ENCODE data around the gene PDXDC1. TPM values are rescaled to one million over a fixed set of nuclear protein-coding genes. Genes with fewer than 3 reads are reported as not detected.
"Not testable (repeated sequence)": the region's sequence is repeated elsewhere in the genome, so short reads cannot be mapped to it uniquely, and the experiment has no call there.

PDXDC1 gene
- total RNA-seq, 2 donors from 2014 or later = 79.1 to 97.4 TPM

DNA sequence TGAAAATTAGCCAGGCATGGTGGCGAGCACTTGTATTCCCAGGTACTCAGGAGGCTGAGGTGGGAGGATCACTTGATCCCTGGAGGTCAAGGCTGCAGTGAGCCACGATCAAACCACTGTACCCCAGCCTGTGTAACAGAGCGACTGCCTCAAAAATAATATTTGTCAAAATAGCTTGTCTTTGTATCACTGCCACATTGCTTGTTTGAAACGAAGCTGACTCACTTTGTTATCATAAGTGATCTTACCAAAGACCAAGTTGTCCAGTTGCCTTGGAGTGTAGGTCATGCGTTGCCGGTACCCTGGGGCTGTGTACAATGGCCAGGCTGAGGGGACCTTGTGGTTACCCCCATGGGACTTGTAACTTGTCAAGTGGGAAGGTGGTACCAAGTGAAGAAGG, 21.9 kb downstream of the PDXDC1 start:
- peaks cover 0 to 16% of the 10 kb centered on the region in 2 donors for H3K4me1 ChIP-seq (ENCODE audit: control insufficient read depth in 1 of 2, low read depth in 2 of 2)
- H3K36me3 ChIP-seq; H3K4me3 ChIP-seq; H3K27me3 ChIP-seq (replicated peaks; ENCODE audit: insufficient read depth); H3K27ac ChIP-seq; H3K9me3 ChIP-seq; DNase-seq (ENCODE audit: low spot score): not testable (repeated sequence)
- ATAC-seq (ENCODE audit: insufficient number of reproducible peaks, low FRiP score, low read depth) = peak; percentile 63

DNA sequence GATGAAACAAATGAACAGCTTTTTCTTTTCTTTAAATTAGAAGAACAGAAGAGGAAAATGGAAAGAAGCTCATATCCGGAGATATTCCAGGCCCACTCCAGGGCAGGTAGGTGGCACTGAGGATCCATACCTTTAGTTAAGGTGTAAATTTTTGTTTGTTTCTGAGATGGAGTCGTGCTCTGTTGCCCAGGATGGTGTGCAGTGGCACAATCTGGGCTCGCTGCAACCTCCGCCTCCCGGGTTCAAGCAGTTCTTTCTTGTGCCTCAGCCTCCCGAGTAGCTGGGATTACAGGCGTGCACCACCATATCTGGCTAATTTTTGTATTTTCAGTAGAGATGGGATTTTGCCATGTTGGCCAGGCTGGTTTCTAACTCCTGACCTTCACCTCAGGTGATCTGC, 23.5 kb downstream of the PDXDC1 start:
- not testable (repeated sequence) for ATAC-seq (ENCODE audit: insufficient number of reproducible peaks, low FRiP score, low read depth); DNase-seq (ENCODE audit: low spot score); H3K4me3 ChIP-seq; H3K27ac ChIP-seq; H3K9me3 ChIP-seq; H3K27me3 ChIP-seq (replicated peaks; ENCODE audit: insufficient read depth); H3K36me3 ChIP-seq
- H3K4me1 ChIP-seq (ENCODE audit: control insufficient read depth in 1 of 2, low read depth in 2 of 2) = peaks cover 0 to 16% of the 10 kb centered on the region in 2 donors

DNA sequence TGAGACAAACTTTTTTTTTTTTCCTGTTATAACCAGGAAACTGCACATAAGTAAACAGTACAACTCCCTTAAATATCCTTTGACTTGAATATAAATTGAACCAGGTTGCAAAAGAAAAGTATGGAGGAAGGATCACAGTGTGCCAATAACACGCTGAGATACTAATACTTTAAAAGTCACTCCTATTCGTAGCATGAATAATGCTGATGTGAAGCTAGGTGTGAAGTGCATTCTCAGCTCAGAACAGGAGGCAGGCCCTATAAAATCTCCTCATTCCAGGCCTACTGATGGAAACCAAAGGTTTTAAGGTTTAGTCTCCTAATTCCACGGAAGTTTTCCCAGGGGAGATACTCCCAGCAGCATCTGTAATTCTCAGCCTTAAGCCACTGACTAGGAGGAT, 25.0 kb downstream of the PDXDC1 start:
- ATAC-seq (ENCODE audit: insufficient number of reproducible peaks, low FRiP score, low read depth); H3K4me3 ChIP-seq; DNase-seq (ENCODE audit: low spot score); H3K27me3 ChIP-seq (replicated peaks; ENCODE audit: insufficient read depth); H3K36me3 ChIP-seq; H3K9me3 ChIP-seq; H3K27ac ChIP-seq: not testable (repeated sequence)
- H3K4me1 ChIP-seq (ENCODE audit: control insufficient read depth in 1 of 2, low read depth in 2 of 2) = peaks cover 0 to 18% of the 10 kb centered on the region in 2 donors

DNA sequence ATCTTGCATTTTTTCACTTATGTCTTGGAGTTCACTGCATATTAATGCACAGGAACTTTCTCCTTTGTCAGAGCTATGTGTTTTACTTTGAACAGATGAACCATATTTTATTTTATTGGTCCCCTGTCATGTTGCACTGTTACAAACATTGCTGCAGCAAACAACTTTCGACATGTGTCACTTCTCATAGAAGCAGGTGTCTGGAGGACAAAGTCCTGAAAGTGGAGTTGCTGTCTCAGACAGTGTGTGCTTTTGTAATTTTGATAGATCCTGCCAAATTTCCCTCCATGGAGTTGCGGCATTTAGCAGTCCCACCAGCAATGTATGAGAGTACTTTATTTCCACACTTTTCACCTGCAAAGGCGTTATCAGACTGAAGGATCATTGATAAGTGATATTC, 27.6 kb downstream of the PDXDC1 start:
- not testable (repeated sequence) for H3K9me3 ChIP-seq; H3K27ac ChIP-seq; ATAC-seq (ENCODE audit: insufficient number of reproducible peaks, low FRiP score, low read depth); H3K27me3 ChIP-seq (replicated peaks; ENCODE audit: insufficient read depth); DNase-seq (ENCODE audit: low spot score); H3K4me3 ChIP-seq
- peaks cover 4 to 12% of the 10 kb centered on the region in 2 donors for H3K4me1 ChIP-seq (ENCODE audit: control insufficient read depth in 1 of 2, low read depth in 2 of 2)
- peaks cover 12% of the 10 kb centered on the region for H3K36me3 ChIP-seq

DNA sequence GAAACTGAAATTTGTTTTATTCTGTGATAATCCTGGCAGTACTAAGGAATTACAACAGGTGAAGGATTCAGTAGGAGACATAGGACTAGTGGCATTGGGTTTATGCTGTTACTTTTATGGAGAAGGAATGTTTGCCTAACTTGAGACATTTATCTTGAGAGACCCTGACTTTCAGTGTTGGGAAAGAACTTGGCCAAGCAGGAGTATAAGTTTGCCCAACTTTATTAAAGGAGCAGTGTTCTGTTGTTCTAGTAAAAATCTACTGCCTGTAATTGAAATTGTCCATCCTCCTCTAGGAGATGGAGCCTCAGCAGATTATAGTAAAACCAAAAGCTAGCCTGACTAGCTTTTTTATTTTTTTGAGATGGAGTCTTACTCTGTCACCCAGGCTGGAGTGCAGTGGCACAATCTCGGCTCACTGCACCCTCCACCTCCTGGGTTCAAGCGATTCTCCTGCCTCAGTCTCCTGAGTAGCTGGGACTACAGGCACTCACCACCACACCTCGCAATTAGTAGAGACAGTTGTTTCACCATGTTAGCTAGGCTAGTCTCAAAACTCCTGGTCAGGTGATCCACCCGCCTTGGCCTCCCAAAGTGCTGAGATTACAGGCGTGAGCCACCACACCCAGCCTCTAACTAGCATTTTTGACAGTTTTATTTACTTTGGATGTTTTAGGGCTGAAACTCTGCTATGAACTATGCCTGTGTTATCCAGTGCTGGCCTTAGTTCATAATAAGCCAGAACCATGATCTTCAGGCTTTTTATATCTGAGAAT, 30.7 kb downstream of the PDXDC1 start:
- Histone ChIP-seq H3K4me1 (ENCODE audit: control insufficient read depth in 1 of 2, low read depth in 2 of 2) (peaks cover 4 to 12% of the 10 kb centered on the region in 2 donors), H3K36me3 (peaks cover 18% of the 10 kb centered on the region), H3K27ac (peak overlapping the region in 1 of 2 donors; percentile 9)
- DNase-seq (ENCODE audit: low spot score); H3K9me3 ChIP-seq; H3K27me3 ChIP-seq (replicated peaks; ENCODE audit: insufficient read depth); H3K4me3 ChIP-seq: not testable (repeated sequence)
- peak; percentile 73 for ATAC-seq (ENCODE audit: insufficient number of reproducible peaks, low FRiP score, low read depth)

DNA sequence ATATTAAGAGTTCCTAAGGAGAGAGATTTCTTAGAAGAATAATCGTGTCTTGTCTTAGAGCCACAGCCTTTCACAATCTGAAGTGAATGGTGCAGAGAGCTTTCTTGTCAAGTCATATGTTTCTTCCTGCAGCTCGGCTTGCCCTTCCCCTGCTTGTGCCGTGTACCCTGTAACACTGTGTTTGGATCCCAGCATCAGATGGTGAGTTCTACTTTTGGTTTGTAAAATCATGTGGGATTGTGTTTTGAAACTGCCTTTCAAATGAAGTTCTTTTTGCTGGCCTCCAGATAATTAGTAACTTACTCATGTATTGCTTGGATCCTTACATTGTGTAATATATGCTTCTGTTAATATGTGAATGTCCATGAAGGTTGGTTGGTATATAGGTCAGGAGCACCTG, 33.8 kb downstream of the PDXDC1 start:
- not testable (repeated sequence) for H3K27me3 ChIP-seq (replicated peaks; ENCODE audit: insufficient read depth); DNase-seq (ENCODE audit: low spot score); ATAC-seq (ENCODE audit: insufficient number of reproducible peaks, low FRiP score, low read depth); H3K27ac ChIP-seq; H3K9me3 ChIP-seq; H3K4me3 ChIP-seq
- Histone ChIP-seq H3K4me1 (ENCODE audit: control insufficient read depth in 1 of 2, low read depth in 2 of 2) (peaks cover 4 to 15% of the 10 kb centered on the region in 2 donors), H3K36me3 (peaks cover 18% of the 10 kb centered on the region)

DNA sequence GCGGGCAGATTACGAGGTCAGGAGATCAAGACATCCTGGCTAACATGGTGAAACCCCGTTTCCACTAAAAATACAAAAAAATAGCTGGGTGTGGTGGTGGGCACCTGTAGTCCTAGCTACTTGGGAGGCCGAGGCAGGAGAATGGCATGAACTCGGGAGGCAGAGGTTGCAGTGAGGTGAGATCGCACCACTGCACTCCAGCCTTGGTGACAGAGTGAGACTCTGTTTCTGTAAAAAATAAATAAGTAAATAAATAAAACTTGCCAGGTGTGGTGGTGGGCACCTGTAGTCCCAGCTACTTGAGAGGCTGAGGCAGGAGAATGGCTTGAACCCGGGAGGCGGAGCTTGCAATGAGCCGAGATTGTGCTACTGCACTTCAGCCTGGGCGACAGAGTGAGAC, 38.1 kb downstream of the PDXDC1 start:
- not testable (repeated sequence) for H3K27ac ChIP-seq; H3K9me3 ChIP-seq; H3K4me3 ChIP-seq; ATAC-seq (ENCODE audit: insufficient number of reproducible peaks, low FRiP score, low read depth); H3K27me3 ChIP-seq (replicated peaks; ENCODE audit: insufficient read depth); DNase-seq (ENCODE audit: low spot score)
- H3K36me3 ChIP-seq = peaks cover 28% of the 10 kb centered on the region
- peaks cover 24 to 36% of the 10 kb centered on the region in 2 donors for H3K4me1 ChIP-seq (ENCODE audit: control insufficient read depth in 1 of 2, low read depth in 2 of 2)

DNA sequence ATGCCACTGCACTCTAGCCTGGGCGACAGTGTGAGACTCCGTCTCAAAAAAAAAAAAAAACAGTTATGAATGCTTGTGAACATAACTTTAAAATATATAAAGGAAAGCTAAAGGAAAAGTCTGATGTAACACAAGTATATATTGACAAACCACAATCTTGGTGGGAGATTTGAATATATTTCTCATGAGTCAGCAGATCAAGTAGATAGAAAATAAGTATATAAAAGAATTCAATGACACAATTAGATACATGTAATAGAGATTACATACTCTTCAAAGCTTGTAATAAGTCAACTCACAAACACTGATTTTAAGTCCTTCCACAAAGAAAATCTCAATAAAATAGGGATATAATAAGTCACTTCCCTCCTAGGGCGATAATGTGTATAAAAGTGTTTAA, 40.8 kb downstream of the PDXDC1 start:
- peaks cover 29% of the 10 kb centered on the region for H3K36me3 ChIP-seq
- H3K4me3 ChIP-seq; ATAC-seq (ENCODE audit: insufficient number of reproducible peaks, low FRiP score, low read depth): not testable (repeated sequence)

DNA sequence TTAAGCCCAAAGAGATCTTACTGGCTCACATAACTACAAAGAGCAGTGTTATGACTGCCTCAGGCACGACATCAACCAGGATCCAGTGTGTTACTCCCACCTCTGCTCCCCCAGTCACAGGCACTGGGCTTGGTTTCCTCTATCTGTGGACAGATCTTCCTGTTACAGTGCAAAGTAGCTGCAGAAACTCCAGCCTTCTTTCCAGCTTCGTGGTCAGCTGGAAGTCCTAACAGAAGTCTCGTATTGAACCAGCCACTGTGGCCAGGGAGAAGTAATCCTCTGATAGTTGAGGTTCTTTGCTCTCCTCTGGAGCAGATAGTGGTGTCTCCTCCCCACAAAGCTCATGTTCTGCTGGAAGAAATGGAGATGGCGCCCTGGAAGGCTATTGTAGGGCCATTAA, 41.5 kb downstream of the PDXDC1 start:
- H3K36me3 ChIP-seq = peaks cover 29% of the 10 kb centered on the region
- not testable (repeated sequence) for H3K9me3 ChIP-seq; H3K4me3 ChIP-seq; H3K27me3 ChIP-seq (replicated peaks; ENCODE audit: insufficient read depth); DNase-seq (ENCODE audit: low spot score); ATAC-seq (ENCODE audit: insufficient number of reproducible peaks, low FRiP score, low read depth)
- peak overlapping the region; percentile 6 to 29 for H3K27ac ChIP-seq
- peaks cover 24 to 37% of the 10 kb centered on the region in 2 donors for H3K4me1 ChIP-seq (ENCODE audit: control insufficient read depth in 1 of 2, low read depth in 2 of 2)

More for the DNA sequence above, 40.8 kb downstream of the PDXDC1 start:
- H3K27me3 ChIP-seq (replicated peaks; ENCODE audit: insufficient read depth); H3K27ac ChIP-seq; H3K9me3 ChIP-seq; DNase-seq (ENCODE audit: low spot score): not testable (repeated sequence)
- peaks cover 24 to 36% of the 10 kb centered on the region in 2 donors for H3K4me1 ChIP-seq (ENCODE audit: control insufficient read depth in 1 of 2, low read depth in 2 of 2)

DNA sequence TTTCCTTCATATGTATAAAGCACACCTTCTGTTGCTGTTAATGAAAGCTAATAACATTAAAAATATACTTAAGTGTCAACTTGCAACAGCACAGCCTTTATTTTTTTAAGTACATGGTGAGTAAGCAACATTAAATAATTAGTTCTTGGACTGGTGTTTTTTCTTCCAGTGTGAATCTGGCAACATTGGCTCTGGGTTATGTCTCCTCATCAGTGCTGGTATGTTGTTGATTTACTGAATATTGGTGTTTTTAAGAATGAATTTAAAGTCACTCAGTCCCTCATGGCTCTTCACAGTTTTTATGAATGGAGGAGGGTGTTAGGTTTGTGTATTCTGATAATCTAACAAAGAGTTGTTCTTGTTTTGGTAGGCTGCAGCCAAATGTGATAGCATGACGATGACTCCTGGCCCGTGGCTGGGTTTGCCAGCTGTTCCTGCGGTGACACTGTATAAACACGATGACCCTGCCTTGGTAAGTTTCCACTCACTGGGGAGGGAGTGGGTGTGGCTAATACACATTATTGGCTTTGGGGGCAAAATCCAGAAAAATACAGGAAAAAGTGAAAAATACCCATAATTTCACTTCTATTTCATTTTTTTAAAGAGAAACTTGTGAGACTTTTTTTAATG, 42.2 kb downstream of the PDXDC1 start:
- not testable (repeated sequence) for H3K9me3 ChIP-seq
- Histone ChIP-seq H3K36me3 (peaks cover 29% of the 10 kb centered on the region), H3K27ac (peak overlapping the region in 1 of 2 donors; percentile 29)

DNA sequence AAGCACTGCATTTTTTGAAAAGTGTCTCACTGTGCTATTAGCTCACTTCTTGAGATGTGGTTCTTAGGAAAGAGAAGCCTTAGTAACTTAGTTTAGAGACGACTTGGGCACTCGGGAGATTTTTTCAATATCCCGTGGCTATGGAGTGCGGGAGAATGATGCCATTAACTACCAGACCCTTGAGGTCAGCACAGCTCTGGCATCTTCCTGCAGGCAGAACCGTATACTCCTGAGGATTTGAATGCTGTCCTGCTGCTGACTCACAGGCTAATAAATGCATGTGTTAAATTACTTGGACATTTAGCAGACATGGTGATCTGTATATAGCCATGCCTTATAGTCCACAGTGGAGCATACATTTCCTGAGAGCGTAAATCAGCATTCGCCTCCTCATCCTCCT, 46.6 kb downstream of the PDXDC1 start:
- Histone ChIP-seq H3K36me3 (peaks cover 41% of the 10 kb centered on the region), H3K4me1 (ENCODE audit: control insufficient read depth in 1 of 2, low read depth in 2 of 2) (peaks cover 20 to 36% of the 10 kb centered on the region in 2 donors)
- ATAC-seq (ENCODE audit: insufficient number of reproducible peaks, low FRiP score, low read depth); H3K27me3 ChIP-seq (replicated peaks; ENCODE audit: insufficient read depth); H3K4me3 ChIP-seq; H3K27ac ChIP-seq; DNase-seq (ENCODE audit: low spot score); H3K9me3 ChIP-seq: not testable (repeated sequence)

More for the DNA sequence above, 42.2 kb downstream of the PDXDC1 start:
- ATAC-seq (ENCODE audit: insufficient number of reproducible peaks, low FRiP score, low read depth) = peak; percentile 63
- H3K27me3 ChIP-seq (replicated peaks; ENCODE audit: insufficient read depth); H3K4me3 ChIP-seq: not testable (repeated sequence)
- DNase-seq (ENCODE audit: low spot score) = peak; percentile 56
- H3K4me1 ChIP-seq (ENCODE audit: control insufficient read depth in 1 of 2, low read depth in 2 of 2) = peaks cover 24 to 42% of the 10 kb centered on the region in 2 donors
